GM12801 (cell line): ENCODE results near the gene TRMT6.

Experiments used
- CTCF ChIP-seq: IDR thresholded peaks from one replicate; pipeline ENCODE4 v1.5.1; 2011; ENCODE audit warnings: control low read depth; ENCODE audit not compliant: insufficient read length; ENCODE audit errors: extremely low read depth

The TRMT6 gene

GRCh38 chr20:5947276-5947675 is 3.1 kb downstream of the TRMT6 start:
- TF ChIP-seq CTCF, result no peak

GRCh38 chr20:5945963-5946362 is 4.4 kb downstream of the TRMT6 start:
- TF ChIP-seq CTCF, result no peak

- no peak for TF ChIP-seq CTCF
Measured at GRCh38 chr20:5938456-5939029, 11.8 kb downstream of the TRMT6 start.

- TF ChIP-seq CTCF, result no peak
Measured at GRCh38 chr20:5936238-5936637, 14.1 kb downstream of the TRMT6 start.

- no peak for TF ChIP-seq CTCF
Measured at GRCh38 chr20:5935384-5935783, 14.9 kb downstream of the TRMT6 start.

- no peak for TF ChIP-seq CTCF
Measured at GRCh38 chr20:5933802-5934436, 16.4 kb downstream of the TRMT6 start.

GRCh38 chr20:5932796-5933195 is 17.5 kb downstream of the TRMT6 start:
- TF ChIP-seq CTCF, result no peak
